Measurements from ENCODE around the gene VTI1B.

Gene VTI1B

DNA sequence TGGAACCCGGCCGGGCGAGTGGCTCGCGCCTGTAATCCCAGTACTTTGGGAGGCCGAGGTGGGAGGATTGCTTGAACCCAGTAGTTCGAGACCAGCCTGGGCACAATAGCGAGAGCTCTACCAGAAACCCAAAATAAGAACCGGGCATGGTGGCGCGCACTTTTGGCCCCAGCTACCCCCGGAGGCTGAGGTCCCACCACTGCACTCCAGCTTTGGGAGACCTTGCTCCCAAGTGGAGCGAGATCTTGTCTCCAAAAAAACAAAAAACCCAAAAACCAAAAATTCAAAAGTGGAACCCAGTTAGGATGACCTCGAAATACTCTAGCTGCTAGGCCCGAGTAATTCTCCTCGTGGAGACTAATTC, 769 bp upstream of the VTI1B start:
- DNase-seq, result no peak

DNA sequence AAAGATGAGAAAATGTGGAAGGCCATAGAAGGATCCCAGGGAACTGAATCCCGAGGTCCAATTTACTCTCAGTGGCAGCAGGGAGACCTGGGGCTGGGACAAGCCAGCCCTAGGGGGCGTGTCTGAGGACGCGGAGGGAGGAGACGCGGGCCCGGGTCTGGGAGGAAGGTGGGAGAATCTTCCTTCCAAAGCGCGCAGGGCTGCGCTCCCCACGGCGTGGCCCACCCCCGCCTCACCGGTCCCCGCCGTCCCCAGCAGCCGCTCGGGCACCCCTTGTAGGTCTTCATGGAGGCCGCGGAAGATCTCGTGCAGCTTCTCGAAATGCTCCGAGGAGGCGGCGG, 323 bp downstream of the VTI1B start:
- peak; percentile 66 for DNase-seq

DNA sequence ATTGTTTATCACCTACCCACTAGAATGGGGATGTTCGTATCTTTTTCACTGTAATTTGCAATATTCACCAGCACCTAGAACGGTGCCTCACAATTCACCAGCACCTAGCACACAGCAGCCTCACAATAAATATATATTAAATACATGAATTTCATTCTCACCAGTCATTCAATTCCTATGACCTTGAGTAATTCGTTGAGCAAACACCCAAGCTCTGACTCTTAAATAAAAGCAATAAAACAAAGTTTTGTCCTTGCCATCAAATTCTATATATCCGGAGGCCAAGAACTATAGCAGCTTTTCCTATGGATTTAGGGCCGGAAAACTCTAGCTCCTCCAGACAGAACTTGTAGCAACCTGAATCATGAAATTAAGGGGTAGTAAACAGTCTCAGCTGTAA, 981 bp downstream of the VTI1B start:
- DNase-seq, result no peak

DNA sequence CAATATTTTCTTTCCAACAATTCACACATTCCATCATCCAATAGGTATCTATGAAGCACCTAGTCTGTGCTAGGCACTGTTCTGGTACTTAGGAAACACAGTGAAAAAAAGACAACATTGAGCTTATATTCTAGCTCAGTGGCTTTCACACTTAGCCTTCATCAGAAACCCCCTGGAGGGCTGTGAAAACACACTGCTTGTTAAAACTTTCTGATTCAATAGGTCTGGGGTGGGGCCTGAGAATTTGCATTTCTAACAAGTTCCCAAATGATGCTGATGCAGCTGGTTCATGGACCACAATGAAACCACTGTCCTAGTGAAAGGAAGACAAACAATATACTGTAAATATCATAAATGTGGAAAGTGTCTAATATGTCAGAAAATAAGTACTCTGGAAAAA, 5.9 kb downstream of the VTI1B start:
- peak; percentile 6 for DNase-seq

DNA sequence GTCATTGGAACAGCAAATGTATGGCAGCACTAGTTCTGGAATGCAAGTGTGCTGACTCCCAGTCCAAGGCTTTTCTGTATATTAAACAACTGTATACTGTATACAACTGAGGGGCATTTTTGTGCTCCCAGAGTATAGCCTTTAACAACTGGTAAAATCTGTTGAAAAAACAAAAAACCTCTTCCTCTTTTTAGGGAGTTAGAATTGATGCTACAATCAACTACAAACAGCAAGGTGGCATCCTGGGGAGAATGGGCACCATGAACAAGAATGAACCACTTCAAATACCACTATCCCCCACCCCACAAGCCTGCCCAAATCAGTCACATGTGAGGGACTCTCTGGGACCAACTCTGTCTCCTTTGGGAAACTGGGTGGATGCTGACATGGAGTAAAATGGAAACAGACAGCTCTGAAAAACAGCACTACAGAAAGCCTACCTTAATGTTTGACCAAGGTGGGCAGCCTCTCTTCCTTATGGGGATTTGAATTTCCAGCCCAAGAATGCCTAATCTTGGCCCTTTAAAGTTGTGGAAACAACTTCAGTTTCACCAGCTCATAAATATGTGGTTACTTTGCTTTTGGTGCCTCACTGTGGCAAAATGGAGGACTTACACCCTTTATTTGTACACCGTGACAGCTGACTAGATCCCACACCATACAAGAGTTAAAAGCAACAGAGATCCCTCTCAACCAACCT, 7.5 kb downstream of the VTI1B start:
- peak; percentile 26 for DNase-seq

DNA sequence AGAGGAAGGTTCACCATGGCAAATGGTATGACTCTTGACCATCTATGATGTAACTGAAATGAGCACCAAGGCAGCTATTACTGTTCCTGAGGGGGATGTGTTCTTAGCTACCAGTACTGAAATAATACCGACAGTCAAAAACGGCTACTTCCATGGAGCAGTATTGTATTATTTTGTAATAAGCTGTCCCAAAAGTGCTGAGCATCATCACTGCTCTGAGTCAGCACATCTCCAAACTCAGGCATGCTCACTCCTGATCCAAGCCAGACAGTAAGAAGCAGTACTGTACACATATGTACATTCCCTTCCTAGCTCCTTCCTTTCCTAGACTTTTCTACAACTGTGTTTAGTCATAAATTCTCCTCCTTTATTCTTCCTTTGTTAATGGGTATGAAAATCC, 8.6 kb downstream of the VTI1B start:
- no peak for DNase-seq

DNA sequence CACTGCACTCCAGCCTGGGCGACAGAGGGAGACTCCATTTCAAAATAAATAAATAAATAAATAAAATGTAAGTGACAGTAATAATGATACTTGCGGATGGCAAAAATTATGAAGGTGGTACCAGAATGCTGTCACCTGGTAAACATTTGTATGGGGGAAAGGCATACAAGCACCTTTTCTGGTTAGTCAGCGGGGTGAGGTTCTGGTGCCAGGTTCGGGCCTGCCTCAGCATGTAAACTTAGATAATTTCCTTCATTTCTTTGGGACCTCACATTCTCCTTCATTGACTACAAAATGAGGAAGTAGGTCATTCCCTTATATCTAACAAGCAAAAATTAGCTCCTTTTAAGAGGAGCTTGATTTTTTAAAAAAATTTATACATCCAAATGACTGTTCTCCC, 10.8 kb downstream of the VTI1B start:
- DNase-seq, result no peak

DNA sequence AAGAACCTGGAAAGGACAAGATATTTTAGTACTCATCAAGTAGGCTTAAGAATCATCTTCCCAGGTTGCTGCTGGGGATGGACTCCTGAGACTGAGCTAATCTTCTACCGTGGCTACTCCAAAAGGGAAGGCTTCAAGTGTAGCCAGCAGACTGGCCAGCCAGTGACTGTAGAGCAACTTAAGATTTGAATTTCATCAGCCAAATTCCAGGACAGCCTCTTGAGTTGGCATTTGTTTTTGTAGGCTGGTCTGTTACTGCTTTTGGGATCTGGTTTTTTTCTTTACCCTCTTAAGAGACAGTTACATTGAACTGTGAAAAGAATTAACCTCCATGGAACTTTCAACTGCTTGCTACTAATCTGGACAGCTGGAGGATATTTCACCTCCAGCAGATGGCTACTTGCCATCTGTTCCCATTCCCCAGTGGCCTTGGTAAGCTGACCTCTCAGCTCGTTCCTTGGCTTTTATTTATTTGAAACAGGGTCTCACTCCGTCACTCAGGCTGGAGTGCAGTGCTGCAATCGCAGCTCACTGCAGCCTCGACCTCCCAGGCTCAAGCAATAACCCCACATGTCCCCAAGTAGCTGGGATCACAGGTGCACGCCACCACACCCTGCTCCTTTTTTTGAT, 20.7 kb downstream of the VTI1B start:
- no peak for DNase-seq

DNA sequence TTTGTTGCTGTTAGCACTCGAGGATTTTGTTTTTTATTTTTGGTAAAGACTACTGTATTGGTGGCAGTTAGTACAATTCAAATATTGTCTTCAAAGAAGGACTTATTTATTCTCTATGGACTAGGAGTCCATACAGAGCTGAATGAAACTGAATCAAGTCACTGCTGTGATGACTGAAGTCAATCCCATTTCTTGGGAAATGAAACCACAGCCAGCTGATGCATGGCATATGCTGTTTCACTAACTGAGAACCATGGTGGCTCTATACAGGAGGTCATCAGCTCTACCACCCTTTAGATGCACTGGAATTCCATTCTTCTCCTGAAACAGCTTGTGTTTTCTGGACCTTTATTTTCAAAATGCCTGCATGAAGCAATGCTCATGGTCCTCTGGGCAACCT, 22.2 kb downstream of the VTI1B start:
- DNase-seq, result no peak

DNA sequence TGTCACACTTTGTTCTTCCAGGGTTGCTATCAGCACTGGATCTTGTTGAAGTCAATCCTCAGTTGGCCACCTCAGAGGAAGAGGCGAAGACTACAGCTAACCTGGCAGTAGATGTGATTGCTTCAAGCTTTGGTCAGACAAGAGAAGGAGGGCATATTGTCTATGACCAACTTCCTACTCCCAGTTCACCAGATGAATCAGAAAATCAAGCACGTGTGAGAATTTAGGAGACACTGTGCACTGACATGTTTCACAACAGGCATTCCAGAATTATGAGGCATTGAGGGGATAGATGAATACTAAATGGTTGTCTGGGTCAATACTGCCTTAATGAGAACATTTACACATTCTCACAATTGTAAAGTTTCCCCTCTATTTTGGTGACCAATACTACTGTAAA, 23.7 kb downstream of the VTI1B start:
- no peak for DNase-seq

DNA sequence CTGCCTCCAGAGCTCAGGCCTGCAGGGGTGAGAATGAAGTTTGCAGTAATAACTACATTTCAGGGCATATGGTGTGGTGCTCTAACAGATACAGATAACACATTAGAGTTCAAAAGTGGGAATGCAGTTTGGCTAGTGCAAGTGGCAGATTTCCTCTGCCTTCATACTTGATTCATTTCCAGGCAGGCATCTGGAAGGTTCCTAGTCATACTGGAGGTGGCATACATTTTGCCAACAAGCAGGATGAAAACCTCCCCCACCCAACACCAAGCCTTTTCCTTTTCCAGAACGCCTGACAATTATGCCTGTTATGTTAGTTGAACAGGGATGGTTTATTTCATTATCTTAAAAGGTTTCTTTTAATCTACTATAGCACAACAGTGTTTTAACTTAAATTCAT, 24.3 kb downstream of the VTI1B start:
- no peak for DNase-seq

DNA sequence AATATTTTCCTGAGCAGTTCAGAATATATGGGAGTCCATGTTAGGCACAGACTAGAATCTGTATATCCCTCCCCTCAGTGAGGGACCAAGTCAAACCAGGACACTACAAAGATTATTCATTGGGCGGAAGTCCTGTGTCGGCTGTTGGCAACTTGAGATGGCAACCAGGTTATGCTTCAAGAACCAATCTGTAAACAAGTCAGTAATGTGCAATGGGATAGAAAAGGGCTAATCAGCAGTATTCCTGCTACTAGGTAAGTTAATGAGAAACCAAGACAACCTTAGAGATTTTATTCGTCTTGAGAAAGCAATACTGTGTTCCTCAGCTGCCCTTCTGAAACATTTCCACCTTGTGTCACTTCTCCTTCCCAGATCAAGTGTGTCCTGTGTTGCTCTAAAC, 28.3 kb downstream of the VTI1B start:
- DNase-seq, result no peak

DNA sequence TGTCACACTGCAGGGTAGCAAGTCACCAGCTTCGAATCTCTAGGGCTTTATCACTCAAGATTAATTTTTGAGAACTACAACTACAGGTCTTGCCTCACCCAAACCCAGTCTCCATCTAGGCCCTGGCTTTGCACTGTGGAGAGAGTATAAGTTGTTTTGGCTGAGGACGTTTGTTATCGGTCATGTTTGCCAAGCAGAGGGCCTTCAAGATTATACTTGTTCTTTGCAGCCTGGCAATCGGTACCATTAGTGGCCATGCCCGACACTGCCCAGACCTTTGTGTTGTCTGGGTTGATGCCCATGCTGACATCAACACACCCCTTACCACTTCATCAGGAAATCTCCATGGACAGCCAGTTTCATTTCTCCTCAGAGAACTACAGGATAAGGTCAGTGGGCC, 29.0 kb downstream of the VTI1B start:
- no peak for DNase-seq

DNA sequence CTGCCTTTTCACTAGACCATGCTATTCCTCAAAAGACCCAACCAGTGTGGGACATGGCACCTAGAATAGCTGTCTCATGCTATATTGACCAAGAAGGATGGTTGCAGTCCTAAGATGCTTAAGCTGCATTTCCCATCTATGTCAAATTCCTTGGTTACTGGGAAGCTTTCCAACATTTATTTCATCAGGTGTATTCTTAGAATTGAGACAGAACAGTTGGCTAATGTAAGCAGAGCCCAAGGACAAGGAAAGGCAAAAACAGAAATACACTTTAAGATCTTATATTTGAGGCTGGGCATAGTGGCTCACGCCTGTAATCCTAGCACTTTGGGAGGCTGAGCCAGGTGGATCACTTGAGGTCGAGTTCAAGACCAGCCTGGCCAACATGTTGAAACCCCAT, 30.0 kb downstream of the VTI1B start:
- DNase-seq, result no peak

DNA sequence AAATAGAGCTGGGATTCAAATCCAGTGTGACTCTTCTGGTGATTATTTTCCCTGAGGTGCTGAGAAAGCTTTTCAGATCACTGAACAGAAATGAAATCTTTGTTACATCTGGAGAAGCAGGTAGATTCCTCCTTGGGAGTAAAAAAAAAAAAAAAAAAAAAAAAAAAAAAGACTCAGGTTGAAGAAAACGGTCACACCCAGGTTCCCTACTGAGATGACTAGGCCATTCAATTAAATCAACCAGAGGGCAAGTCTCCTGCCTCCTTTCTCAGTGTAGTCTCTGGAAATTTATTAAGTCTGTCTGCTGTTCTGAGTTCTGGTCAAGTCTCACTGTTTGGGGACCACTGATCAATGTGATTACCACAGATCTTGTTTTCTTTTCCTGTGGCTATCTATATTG, 30.7 kb downstream of the VTI1B start:
- no peak for DNase-seq

DNA sequence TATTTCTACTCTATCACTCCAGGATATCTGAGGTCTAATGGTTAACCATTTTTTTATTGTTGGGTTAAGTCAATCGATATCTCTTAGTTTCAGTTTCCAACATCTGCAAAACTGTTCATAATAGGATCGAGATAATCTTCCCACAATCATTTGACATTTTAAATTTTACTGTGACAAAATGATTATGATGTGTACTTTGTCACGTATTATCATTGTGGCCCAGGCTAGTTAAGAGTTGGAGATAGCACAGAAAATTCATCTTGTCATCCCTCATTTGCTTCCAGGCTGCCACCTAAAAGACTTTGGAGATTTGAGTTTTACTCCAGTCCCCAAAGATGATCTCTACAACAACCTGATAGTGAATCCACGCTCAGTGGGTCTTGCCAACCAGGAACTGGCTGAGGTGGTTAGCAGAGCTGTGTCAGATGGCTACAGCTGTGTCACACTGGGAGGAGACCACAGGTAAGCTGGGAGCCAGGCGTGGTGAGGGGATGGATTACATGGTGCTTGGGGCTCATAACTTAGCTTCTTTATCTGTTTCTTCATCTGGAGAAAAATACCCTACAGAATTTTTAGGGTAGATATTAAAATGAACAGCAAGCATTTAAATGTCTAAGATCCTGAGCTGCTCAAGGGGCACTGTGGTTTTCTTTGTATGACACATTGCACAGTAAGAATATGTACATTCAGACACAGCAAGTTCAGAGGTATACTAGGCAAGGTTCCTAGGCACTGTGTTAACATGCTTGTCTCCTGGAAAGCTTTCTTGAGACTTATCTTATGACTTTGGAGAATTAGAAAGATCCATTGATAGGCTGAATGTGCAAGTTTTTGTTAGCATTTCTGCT, 32.3 kb downstream of the VTI1B start:
- peak; percentile 32 for DNase-seq

DNA sequence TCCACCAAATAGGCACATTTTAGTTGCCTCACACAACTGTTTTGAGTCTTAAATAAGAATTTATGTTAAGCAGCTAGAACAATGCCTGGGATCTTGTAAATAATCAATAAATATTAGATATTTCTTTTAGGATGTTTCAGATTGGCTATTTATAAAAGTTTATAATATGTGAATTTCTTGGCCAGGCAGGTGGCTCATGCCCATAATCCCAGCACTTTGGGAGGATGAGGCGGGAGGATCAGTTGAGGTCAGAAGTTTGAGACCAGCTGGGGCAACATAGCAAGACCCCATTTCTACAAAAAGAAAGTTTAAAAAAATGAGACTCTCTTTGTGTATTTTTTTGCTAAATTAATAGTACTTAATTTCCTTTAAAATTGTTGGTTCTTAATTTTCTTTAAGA, 33.0 kb downstream of the VTI1B start:
- DNase-seq, result no peak

DNA sequence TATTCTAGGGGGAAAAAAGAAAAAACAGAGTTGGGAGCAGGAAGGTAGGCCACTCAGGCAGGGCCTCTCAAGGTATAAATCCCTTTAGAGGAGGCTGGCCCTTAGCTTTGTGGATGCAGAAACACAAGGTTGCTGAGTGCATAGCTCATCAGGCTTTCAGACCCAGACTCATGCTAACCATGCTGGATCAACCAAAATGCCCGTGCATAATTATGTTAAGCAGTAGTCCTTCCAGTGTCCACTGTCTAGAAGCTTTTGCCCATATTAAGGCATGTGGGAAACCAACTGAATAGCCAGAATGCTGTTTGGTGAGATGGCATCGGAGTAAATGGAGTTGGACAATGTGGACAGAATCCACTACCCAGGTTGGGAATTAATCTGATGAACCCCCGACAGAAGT, 35.8 kb downstream of the VTI1B start:
- DNase-seq, result no peak

DNA sequence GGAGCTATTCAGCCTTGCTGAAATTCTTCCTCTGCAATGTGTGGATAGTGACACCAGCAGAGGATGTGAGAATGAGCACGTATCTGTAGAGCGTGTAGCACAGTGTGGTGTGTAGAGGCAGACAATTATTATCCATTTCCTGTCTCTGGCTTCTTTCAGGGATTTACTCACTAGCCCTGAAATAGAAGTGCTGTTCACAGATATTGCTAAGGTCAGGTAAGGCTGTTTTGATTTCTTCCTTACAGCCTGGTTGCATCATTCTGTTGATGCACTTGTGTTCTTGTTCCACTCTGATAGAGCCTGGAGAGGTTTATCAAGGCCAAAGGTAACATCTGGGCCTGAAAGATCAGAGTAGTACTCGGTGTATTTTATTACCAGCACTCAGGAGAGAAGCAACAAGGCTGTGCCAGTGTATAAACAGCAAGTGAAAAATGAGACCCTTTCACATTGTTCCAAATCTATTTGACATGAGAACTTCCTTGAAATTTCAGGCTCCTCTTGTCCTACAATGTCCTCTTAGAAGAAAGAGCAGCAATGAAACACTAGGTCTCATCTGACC, 38.0 kb downstream of the VTI1B start:
- no peak for DNase-seq

DNA sequence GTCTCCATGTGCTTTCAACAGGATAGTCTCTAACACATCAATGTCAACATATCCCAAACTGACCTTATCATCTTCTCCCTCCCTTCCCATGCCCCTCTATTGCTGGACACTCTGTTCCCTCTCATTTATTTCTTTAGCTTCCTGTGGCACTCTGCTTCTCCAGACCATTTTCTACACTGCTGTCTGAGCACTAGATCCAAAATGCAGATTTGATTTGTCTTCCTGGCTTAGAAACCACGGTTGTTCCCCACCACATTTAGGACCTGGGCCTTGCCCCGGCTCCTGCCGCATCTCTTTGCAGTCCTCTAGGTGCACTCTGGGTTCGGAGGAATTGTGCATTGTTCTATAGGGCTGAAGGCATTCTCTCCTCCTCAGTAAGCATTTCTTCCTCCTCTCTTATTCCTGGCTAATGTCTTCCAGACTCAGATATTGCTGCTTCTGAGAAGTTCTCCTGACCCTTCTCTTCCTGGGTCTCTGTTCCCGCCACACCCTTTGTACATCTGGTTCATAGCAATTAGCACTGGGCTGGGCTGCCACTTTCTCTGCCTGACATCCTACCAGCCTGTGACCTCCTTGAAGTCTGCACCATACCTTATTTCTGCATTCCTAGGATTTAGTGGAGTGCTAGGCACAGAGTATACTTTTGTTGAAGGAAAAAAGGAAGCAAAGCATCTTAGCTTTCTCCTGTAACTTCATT, 40.8 kb downstream of the VTI1B start:
- no peak for DNase-seq

DNA sequence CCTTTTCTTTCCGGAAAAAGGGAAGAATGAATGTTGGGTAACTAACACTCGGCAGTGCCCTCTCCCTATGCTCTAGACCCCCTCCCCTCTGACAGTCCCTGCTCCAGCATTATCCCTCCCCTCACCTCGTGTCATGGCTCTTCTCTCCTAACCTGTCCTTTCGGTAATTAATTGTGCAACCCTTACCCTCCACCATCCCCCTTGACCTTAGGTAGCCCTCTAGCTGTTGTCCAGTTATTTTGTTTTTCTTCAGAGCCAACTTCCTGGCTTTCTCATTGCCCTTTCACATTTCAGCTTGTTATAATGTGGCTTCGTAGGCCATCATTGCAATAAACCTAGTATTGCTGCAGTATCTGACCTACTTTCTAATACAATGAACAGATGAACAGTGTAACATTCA, 43.5 kb downstream of the VTI1B start:
- no peak for DNase-seq

DNA sequence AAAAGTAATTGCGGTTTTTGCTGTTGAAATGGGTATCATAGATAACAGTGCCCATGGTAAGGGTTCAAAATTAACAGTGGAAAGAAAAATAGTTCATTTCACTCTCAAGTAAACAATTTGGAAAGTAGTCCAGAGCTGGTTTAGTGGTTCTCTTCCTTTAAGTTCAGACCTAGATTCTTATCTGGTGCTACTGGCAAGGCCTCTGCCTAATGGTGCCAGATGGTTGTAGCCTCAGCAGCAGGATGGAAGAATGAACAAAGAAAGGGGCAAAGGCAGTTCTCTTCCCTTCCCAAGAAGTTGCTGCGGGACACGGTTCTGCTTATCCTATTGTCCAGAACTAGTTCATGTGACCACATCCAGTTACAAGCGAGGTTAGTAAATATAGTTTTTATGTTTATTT, 44.2 kb downstream of the VTI1B start:
- no peak for DNase-seq

DNA sequence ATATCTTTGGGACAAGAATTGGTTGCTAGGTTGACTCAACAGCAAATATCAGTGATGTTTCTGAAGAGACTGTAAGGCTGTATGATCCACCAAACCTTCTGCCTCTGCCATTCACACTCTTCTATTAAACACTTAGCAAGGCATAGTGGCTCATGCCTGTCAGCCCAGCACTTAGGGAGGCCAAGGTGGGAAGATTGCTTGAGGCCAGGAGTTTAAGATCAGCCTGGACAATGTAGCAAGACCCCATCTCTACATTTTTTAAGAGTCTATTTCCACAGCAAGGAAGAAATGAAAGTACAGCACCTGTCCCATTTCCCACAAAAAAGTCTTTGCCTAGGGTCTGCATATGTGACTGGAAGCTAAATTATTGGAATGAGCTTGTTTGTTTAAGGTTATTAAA, 46.9 kb downstream of the VTI1B start:
- DNase-seq, result no peak
